ENCODE data around the gene SRBD1.

SRBD1 gene

GRCh38 chr2:45543257-45543656 lies 67.8 kb downstream of the SRBD1 start:
- DNase-seq: no peak

DNA sequence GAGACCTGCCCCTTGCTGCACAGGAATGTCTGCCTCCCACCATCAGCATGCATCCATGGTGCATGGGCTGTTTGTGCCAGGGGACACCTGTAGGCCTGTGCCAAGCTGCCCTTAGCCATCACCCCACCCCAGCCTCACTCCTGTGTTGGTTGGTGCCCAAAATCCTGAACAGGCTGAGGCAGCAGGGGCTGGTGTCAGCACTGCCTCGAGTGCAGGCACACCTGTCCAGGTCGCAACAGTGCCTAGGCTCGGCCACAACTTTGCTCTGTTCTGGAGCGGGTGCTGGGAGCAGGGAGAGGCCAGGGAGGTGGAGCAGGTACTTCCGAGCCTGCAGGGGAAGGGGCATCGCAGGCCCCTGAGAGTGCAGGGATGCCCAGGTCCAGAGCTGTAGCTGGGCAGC lies 69.1 kb downstream of the SRBD1 start:
- DNase-seq: no peak

- no peak for DNase-seq
Observed at GRCh38 chr2:45541450-45541849, 69.6 kb downstream of the SRBD1 start.

DNA sequence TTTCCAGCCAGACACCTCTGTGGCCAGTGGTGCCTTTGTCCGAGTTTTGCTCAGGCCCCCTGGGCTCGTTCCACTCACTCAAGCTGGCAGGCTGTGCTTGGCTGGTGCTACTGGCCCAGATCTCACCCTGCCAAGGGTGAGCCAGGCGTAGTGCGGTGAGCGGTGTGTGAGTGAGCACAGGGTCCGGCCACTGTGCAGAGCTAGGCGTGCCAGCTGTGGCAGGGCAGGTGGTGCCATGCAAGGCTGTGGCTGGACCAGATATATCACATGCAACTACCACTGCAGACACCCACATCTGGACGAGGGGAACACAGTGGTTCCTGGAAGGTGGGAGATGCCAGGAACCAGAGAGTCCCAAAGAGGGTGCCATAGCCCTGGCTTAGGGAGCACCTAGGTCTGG lies 70.1 kb downstream of the SRBD1 start:
- no peak for DNase-seq

- no peak for DNase-seq
Observed at GRCh38 chr2:45533771-45534170, 77.3 kb downstream of the SRBD1 start.

DNA sequence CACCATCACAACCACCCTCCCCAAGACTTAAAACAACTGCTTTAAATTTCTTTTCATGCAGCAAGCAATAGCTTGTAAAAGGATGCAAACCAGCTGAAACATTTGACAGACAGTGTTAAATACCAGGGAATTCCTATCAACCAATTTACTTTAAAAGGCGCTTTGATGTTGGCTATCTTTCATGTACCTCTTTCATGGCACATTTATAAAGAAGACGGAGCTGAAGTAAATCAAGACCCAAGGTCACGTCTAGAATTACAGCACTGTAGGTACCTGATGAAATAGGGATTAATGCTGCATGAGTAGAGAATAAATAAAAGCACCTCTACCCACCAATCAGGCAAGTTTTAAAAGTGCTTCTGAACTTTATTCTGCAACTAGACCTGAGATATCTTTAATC lies 78.9 kb downstream of the SRBD1 start:
- no peak for DNase-seq

GRCh38 chr2:45524016-45524415 lies 87.1 kb downstream of the SRBD1 start:
- no peak for DNase-seq

- no peak for DNase-seq
Observed at GRCh38 chr2:45518546-45518945, 92.5 kb downstream of the SRBD1 start.

DNA sequence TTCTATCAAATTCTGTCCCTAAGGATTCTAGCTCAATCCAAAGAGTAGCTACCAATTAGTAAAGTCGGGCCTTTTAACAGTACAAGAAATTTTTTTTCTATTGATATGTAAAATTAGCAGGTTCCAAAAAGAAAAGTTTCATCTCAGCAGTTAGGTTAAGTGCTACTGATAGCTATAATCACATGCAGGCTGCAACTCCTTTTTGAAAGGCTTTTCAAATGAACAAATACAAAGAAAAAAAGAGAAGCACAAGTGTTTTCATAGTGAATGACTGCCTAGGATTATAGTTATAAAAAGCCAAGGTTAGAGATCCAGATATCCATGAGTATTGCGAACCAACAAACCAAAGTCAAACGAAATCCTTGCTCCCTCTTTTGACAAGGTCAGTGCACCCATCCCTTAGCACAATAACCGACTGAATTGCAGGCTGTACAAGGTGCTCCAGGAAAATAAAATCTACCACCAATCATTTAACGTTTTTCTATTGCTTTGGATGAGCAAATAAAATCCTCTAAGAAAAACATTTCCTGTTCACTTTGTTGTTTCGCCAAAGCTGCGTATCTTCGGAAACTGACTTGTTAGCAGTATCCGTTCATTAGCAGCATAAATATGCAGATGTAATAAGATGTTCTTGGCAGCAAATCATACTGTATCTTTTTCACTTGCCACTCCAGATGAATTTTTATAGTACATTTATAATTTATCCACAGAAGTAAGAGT lies 100.2 kb downstream of the SRBD1 start:
- DNase-seq: no peak

- DNase-seq: no peak
Observed at GRCh38 chr2:45506756-45507155, 104.3 kb downstream of the SRBD1 start.

DNA sequence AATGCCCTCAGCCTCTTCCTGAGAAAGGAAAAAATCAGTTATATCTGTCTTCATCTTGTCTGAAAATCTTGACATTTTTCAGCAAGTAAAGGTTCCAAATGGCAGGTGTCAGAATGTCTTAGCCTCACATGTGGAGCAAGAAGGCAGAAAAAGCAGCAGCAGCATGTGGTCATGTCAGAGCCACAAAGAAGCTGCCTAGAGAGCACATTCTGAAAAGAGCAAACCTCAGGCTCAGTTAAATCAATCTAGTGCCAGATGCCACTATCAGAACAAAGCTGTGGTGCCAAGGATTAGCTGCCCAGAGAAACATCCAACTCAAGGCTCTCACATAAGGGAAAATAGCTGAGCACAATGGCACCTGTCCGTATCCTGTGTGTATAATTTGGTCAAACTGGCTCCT lies 105.9 kb downstream of the SRBD1 start:
- no peak for DNase-seq

GRCh38 chr2:45498661-45499550 lies 112.2 kb downstream of the SRBD1 start:
- DNase-seq: no peak

DNA sequence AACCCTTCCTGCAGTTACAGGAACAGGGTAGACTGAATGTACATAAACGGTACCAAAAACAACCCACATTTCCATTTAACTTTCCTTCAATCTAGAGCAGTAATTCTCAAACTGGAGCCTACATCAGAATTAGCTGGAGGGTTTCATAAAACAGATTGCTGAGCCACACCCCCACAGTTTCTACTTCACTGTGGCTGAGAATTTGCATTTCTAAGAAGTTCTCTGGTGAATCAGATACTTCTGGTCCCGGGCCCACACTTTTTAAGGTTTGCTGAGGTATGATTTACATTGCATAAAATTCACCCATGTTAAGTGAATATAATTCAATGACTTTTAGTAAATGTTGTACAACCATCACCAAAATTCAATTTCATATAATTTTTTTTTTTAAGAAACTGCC lies 113.7 kb downstream of the SRBD1 start:
- DNase-seq: no peak

DNA sequence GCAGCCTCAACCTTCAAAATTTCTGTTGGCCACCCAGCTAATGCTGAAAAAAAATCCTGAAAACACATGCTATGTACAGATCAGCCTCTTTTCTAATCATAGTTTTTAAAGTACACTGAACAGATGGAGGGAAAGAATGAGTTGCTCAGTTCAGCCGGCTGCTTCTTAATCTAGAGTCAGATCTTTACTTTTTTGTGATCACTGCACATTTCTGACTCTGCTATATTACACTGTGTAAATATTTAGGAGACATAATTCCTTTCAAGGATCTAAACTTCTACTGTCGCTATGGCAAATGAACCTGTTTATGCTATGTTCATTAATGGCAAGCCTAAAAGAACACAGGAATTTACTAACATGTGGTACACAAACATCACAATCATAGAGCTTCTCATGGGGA lies 114.2 kb downstream of the SRBD1 start:
- no peak for DNase-seq

- DNase-seq: no peak
Observed at GRCh38 chr2:45494978-45495293, 116.1 kb downstream of the SRBD1 start.

GRCh38 chr2:45494275-45494977 lies 116.6 kb downstream of the SRBD1 start:
- peak in 1 of 2 donors; percentile 41 for DNase-seq

DNA sequence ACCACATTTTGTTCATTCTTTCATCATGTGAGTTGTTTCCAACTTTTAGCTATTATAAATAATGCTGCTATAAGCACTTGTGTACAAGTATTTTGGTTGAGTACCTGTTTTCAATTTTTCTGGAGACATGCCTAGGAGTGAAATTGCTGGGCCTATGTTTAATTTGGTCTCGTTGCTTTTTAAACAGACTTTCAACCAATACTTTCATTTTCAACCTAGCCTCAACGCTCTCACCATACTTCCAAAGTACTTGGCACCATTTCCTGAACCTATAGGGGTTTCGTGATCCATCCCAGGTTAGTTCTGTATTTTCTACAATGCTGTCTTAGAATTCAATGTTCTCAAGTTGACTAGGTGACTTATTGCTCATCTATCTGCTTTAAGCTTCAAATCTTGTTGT lies 126.1 kb downstream of the SRBD1 start:
- no peak for DNase-seq

DNA sequence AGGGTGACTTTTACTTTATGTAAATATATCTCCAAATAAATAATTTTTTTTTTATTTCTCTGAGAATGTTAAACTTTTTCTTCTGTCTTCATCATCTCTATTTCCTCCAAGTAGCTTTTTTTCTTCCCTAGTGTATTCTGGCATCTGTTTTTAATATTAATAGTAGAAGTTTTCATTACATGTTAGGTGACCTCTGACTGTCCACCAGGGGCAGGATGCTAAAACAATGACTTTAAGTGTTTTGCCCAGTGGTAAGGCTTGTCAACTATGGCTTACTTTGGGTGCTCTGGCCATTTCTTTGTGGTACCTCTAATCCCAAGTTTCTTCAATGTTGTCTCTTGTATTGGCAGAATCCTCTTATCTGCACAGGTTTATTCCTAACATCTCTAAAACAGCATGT lies 127.1 kb downstream of the SRBD1 start:
- DNase-seq: no peak

- DNase-seq: no peak
Observed at GRCh38 chr2:45477546-45477945, 133.5 kb downstream of the SRBD1 start.

DNA sequence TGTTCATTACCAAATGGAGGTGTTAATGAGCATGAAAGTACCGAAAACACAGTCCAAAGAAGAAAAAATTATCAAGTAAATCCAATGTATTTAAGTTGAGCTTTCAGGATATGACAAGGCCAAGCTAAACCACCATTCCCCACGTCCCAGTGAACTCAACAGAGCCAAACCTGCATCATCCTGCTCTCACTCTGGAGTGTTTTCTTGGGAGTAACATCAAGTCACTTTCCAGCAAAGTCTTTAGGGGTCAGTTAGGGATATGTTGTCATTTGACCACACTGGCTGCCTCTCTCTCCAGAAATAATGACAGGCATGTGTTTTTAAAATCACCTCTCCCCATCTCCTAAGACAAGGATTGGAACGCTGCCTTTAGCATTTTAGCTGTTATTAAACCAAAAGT lies 140.5 kb downstream of the SRBD1 start:
- DNase-seq: no peak

DNA sequence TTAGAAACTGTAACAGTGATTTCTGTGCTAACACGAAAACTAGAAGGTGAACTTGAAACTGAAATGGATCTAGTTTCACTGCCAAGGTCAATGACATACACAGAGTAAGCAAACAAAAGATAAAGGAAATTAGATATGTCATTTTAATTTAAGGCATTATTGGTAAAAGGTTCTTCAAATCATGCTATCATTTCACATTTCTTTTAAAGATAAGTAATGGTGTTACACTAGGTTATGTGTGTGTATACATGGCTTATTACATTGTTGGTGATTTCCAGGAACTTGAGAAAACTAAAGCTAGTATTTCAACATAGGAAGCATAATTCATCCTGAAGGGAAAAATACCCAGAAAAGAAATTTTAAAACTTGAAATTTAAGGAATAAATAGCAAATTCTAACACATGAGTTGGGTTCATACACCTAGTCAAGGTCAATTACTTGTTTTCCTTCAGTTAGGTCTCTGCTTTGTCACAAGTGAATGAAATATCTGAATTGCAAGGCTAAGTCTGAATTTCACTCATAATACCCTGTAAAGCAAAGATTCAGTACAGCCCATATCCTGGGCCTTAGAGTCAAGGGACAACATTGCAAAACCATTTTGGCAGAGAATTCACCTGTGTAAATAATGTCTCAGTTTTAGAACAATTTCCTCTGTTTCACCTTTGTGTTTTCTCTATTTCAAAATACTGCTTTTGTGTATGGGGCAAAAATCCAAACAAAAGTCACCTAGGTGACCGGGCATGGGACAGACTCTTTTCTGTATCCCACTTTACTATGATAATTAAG lies 141.6 kb downstream of the SRBD1 start:
- DNase-seq: no peak

DNA sequence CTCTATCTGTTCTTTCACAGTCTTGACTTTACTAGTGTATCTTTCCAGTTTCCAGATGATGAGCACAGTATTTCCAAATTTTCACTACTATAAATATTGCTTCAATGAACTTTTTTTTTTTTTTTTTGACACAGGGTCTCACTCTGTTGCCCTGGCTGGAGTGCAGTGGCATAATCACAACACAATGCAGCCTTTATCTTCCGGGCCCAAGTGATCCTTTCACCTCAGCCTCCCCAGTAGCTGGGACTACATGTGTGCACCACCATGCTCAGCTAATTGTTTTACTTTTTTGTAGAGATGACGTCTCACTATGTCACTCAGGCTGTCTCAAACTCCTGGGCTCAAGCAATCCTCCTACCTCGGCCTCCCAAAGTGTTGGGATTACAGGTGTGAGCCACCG lies 142.8 kb downstream of the SRBD1 start:
- DNase-seq: no peak

GRCh38 chr2:45466053-45466452 lies 145.0 kb downstream of the SRBD1 start:
- DNase-seq: no peak
